Femur (tissue), 1 donor: ENCODE results near the gene IPPK.

Experiments used
- DNase-seq: peaks from one replicate; pipeline ENCODE4 v3.0.0-alpha.2; 2017

IPPK gene

DNA sequence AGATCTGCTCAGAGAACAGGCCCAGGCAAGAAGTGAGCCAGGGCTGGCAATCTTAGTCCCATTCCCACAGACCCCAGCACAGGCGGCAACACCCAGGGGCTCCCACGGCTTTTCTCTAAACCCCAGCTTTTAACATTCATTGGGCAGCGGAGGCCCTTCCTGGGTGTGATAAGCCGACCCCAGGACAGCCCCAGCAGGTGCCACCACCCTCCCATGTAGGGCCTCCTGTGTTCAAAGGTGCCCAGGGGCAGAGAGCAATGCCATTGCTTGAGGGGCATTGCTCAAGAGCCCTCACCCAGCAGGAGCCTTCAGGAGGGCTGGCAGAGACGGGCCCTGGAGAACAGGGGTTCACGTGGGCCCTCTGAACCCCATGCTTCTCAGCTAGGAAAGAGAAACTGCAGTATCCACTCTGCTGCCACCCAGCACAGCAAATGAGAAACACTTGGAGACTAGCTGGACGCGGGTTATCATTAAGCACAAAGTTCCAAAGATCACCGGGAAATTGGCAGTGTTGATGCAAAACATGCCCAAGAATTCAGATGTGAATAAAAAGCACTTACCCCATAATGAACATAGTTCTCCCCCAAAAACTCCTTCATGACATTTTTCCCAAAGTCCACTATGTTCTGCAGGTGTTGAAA, 13.9 kb downstream of the IPPK start:
- DNase-seq, result no peak

- no peak for DNase-seq
These were observed 14.6 kb downstream of the IPPK start for GRCh38 chr9:92655366-92655765.

GRCh38 chr9:92654481-92655301, 15.2 kb downstream of the IPPK start:
- no peak for DNase-seq

- no peak for DNase-seq
These were observed 17.5 kb downstream of the IPPK start for GRCh38 chr9:92652461-92652860.

DNA sequence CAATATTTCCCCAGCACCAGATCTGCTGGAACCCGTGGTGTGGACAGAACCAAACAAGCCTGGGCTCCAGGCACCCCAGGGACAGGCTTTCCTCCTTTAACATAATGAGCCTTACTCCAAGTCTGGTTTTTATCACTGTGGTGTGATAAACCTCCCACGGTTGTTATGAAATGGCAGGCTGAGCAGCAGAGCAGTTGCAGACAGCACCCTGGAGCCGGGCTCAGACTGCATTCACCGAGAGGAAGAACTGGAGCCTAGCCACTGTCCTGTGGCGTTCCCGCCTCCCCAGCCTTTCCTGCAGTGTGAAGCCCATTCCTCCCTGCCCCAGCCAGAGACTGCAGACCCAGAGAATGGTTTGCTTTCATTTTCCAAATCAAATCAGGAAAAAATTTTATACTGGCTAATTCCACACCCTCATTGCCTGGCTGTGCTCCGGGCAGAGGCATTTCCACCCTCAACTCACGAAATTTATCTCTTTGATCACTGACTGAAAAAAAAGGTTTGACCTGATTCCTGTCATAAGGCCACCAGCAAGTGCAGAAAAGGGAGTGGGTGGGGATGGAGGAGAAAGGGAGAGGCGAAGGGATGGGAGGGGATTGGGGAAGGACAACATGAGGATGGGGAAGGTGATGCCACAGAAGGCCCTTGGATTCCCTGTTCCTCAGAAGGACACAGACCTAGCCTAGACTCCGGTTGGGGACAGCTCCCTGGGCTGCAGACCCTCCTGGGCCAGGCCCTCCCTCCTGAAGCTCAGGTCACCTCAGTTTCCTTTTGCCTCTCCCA, 18.9 kb downstream of the IPPK start:
- DNase-seq, result no peak

GRCh38 chr9:92650296-92650695, 19.6 kb downstream of the IPPK start:
- DNase-seq, result no peak

DNA sequence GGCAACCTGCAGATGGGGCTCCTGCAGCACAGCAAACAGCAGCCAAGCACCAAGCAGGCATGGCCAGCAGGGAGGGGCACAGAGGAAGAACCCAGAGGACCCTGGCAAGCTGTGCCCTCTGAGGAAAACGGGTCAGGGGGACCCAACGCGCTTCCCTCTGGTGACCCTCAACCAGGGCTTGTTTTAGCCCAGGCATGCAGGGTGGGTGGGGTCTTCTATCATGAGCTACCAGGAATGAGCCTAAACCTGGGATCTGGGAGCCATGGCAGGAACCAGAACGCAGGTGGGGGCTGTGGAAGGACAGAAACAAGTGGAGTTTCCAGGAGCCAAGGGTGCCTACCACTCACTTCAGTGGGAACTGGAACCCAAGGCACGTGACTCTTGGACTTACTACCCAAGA, 20.9 kb downstream of the IPPK start:
- no peak for DNase-seq

DNA sequence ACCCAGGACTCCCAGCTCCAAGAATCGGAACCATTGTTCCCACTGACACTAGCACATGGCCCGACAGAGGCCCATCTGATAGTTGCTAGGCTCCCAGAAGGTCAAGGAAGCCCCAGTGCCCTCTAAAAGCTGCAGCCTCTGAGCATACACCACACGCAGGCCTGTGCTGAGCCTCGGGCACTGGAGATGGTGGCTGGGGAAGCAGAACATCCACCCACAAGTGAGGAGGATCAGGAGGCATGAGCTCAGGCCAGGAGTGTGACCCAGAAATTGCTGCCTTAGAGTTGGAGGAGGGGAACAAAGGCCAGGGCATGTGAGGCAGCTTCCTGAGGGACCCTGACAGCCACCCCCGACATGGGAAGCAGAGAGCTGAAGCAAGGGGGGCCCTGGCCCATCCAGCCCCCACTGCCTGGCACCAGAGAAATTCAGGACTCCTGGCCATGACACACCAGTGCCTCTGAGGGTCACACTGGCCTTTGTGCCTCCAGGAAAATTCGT, 21.4 kb downstream of the IPPK start:
- DNase-seq, result no peak

- no peak for DNase-seq
These were observed 22.1 kb downstream of the IPPK start for GRCh38 chr9:92647671-92648473.

- no peak for DNase-seq
These were observed 24.9 kb downstream of the IPPK start for GRCh38 chr9:92645041-92645440.

- no peak for DNase-seq
These were observed 25.7 kb downstream of the IPPK start for GRCh38 chr9:92644278-92644677.

DNA sequence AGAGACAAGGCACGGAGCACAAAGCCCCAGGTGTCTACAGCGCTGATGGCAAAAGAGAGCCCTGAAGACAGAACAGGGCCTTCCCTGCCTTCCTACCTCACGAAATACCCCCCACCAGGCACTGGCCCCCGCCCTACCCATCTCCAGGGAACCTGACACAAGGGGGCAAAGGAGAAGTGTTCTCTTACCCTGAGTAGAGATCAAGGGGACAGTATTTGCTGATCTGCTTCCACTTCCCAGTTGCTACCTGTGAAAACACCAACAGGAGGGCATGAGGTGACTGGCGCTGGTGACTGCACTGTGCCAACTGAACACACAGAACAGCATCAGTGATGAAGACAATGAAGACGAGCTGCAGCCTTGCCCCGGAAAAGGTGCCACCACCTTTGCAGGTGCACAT, 27.4 kb downstream of the IPPK start:
- DNase-seq, result no peak

GRCh38 chr9:92642041-92642451, 27.9 kb downstream of the IPPK start:
- DNase-seq, result no peak

DNA sequence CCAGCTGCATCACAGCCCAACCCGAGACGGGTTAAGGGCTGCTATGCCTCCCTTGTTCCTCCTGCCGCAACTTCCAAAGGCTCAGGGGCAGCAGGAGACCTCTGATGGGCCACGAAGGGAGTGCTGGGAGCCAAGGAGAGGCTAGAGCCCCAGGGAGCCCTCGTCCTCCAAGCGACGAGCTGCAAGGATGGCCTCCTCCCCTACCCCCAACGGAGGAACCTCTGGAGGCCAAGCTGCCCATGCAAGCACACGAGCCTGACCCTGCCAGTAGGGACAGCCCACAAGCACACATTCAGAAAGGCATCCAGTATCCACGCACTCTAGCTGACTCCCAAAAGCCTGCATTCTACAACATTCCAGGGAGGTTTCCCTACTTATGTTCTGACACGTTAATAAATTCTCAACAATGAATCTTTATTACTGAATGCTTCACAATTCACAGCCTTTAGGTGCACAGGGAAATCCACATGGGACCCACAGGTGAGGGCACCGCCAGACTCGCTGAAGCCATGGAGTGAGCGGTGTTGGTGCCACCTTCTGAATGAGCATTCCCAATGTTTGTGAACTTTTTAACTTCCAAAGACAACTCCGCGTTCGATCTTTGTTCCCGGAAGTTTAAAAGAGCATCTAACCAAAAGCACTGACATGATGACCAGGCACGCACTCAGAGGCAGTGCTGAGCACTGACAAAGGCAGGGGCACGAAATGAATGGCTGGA, 28.7 kb downstream of the IPPK start:
- no peak for DNase-seq

- no peak for DNase-seq
These were observed 29.4 kb downstream of the IPPK start for GRCh38 chr9:92640398-92641091.

GRCh38 chr9:92639791-92640271, 30.1 kb downstream of the IPPK start:
- no peak for DNase-seq

GRCh38 chr9:92639124-92639523, 30.8 kb downstream of the IPPK start:
- DNase-seq, result no peak

GRCh38 chr9:92638621-92639101, 31.3 kb downstream of the IPPK start:
- DNase-seq, result no peak

- no peak for DNase-seq
These were observed 31.9 kb downstream of the IPPK start for GRCh38 chr9:92637886-92638620.

GRCh38 chr9:92637326-92637725, 32.6 kb downstream of the IPPK start:
- no peak for DNase-seq
